Fibroblast of the aortic adventitia (primary cell): ENCODE results near the gene FARP1. TPM values are rescaled to one million over a fixed set of nuclear protein-coding genes. Genes with fewer than 3 reads are reported as not detected.

ENCODE experiments used
- DNase-seq: peaks from one replicate; pipeline ENCODE4 v3.0.0-alpha.2; 2010; ENCODE audit warnings: low read depth
- H3K4me3 ChIP-seq: 2 replicates; pipeline ENCODE4 v1.5.1; 2011; ENCODE audit warnings: low read depth, mild to moderate bottlenecking, control low read depth, low read length, moderate library complexity
- total RNA-seq: library from RNA; depleted of rRNA; stranded (reverse); fragments of >200 nt; gene quantifications from 2 replicates; pipeline ENCODE4 v1.2.3, GENCODE V29; 2012; ENCODE audit warnings: low replicate concordance
- TF ChIP-seq, protein P1 (sequence below): IDR thresholded peaks from 2 replicates; pipeline ENCODE4 v1.5.1; 2011; ENCODE audit warnings: mild to moderate bottlenecking, low read length, control low read depth, inconsistent platforms; ENCODE audit not compliant: insufficient read depth

The FARP1 gene
- total RNA-seq, 1 donor, result 16.2 TPM

DNA sequence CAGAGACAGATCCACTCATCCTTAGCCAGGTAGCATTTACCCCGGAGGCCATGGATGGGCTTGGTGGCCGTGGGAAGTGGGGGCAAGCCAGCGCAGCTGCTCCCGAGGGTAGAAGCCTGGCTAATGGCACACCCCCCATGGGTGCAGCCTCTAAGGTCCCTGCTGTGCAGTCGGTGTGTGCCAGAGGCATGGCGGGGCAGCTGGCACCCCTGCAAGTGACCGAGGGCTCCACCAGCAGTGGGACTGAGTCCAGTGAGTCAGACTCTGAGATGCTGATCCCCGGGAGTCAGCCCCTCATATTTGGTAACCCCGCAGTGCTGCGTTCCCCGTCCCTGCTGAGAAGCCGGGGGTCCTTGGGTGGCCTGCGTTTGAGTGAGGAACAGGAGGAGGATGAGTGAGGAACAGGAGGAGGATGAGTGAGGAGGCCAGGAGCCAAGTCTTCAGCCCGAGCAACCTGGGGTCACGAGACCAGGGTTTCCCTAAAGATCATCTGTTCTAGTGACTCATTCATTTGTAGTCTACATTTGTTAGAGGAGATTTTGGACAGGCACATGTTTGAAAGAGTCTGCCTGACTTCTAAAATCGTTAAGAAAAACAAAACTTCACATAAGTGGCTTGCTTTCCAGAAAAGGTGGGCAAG, 253.3 kb downstream of the FARP1 start:
- DNase-seq, result no peak
- no peak overlapping the region for H3K4me3 ChIP-seq
- TF ChIP-seq, protein P1, sequence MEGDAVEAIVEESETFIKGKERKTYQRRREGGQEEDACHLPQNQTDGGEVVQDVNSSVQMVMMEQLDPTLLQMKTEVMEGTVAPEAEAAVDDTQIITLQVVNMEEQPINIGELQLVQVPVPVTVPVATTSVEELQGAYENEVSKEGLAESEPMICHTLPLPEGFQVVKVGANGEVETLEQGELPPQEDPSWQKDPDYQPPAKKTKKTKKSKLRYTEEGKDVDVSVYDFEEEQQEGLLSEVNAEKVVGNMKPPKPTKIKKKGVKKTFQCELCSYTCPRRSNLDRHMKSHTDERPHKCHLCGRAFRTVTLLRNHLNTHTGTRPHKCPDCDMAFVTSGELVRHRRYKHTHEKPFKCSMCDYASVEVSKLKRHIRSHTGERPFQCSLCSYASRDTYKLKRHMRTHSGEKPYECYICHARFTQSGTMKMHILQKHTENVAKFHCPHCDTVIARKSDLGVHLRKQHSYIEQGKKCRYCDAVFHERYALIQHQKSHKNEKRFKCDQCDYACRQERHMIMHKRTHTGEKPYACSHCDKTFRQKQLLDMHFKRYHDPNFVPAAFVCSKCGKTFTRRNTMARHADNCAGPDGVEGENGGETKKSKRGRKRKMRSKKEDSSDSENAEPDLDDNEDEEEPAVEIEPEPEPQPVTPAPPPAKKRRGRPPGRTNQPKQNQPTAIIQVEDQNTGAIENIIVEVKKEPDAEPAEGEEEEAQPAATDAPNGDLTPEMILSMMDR, result no peak

DNA sequence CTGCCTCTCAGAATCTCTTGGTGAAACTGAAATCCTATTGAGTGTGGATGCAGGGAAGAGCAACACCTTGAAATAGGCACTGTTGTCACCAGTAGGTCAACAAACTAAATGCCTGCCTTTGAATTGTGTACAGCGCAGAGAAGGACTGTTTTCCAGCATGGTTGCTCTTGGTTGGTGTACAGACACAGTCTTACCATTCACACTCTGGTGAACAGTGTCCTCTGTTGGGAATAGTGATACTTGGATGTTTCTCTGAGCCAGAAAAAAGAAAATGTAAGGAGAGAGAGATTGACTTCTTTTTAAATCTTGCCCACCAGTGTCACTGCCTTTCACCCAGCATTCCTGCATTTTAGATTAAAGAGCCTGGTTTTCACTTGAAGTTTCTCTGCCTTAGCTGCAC, 254.3 kb downstream of the FARP1 start:
- peak; percentile 41 for DNase-seq
- TF ChIP-seq, protein P1, result peak; percentile 44
- no peak overlapping the region for H3K4me3 ChIP-seq

DNA sequence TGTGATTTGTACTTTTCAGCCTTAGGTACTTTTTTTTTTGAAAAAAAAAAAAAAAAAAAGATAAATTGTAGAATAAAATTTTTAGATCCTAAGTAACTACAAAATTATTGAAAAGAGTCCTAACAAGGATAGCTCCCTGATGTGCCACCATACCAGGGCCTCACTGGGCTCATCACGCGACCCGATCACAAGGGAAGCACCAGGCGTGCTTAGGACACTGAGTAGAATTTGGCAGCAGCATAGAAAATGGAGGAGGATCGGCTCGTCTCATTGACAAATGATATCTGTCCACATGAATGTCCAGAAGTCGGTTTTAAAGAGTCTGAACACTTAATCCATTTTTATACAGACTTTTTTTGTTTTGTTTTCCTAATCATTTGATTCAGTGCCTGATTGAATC, 255.0 kb downstream of the FARP1 start:
- no peak for DNase-seq
- H3K4me3 ChIP-seq, result no peak overlapping the region
- TF ChIP-seq, protein P1, result no peak

DNA sequence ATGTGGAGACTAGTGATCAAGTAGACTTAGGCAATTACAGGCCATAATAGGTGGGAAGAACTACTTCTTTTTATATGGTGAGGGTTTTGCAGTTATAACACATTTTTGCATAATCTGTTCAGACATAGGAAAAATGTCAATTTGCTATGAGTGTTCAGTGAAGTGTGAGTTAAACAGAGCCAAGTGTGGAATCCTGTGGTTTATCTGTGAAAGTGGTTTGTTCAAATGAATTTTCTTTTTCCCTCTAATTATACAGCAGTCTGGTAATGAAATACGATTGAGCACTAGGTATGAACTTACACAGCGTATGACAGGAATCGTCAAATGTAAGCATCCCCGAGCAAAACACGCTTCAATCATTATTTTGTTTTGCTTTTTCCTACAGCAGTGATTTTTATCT, 255.7 kb downstream of the FARP1 start:
- no peak overlapping the region for H3K4me3 ChIP-seq
- no peak for DNase-seq
- TF ChIP-seq, protein P1, result no peak

DNA sequence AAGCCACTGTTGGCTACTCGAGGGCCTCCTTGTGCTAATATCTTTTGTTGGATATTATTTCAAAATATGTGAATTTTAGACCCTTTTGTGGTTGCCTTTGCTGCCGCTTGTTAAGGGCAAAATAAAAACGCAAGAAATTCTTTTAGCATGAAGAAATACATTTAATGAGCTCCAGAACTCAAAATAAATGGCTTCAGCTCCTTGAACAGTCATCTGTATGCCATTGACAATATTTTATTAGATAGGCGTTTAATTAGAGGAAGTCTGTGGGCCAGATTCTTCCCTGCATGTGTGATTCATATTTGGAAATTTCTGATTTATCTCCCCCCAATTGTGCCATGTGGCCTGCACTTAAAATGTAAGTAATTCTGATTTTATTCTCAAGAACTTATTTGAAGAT, 256.9 kb downstream of the FARP1 start:
- no peak for DNase-seq
- no peak overlapping the region for H3K4me3 ChIP-seq
- TF ChIP-seq, protein P1, result no peak

DNA sequence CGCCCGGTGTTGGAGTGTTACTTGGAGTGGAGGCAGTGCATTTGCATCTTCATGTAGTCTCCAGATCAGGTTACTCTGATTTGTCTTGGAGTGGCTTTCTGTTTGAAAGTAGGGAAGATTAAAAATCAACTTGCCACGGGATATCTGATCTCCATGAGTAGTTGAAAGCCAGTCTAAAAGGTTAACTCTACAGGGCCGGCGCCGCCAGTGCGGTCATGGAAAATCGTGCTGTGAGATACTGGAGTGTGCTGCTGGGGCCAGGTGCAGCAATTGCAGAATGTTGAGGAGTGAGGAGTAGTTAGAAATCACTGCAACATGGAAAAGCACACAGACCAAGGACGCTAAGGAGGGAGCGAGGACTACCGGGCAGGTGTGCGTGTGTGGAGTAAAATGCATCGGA, 259.0 kb downstream of the FARP1 start:
- DNase-seq, result no peak
- no peak overlapping the region for H3K4me3 ChIP-seq
- TF ChIP-seq, protein P1, result no peak

DNA sequence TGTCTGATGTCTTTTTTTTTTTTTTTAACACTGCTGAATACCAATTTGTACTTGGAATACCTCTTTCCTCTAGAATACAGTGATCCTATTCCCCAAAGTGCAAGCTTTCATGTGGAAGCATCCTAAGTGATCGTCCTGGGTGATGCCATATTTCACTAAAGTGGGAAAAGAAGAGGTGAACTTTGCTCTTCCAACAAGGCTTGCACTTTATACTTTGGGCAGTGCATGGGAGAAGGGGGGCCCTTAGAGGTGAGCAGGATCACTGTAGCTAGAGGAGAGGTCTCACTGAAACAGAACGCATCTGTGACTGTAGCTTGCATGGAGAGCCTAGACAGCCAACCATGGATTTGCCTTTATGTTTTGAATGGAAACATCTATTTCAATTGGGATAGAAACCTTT, 260.2 kb downstream of the FARP1 start:
- no peak overlapping the region for H3K4me3 ChIP-seq
- no peak for DNase-seq
- TF ChIP-seq, protein P1, result no peak
